HEK293 (cell line): Measurements from ENCODE around the gene AMZ1.

Source experiments
- TCF7L2 ChIP-seq: IDR thresholded peaks from 2 replicates; pipeline ENCODE4 v1.6.1; 2011; ENCODE audit warnings: low read depth, mild to moderate bottlenecking, inconsistent platforms, low read length, moderate library complexity, borderline replicate concordance
- YY1 ChIP-seq: fragments of 450-650 bp; formaldehyde crosslinking; IDR thresholded peaks from 2 replicates; pipeline ENCODE4 v1.5.1; 2018; ENCODE audit warnings: missing biosample characterization, missing genetic modification characterization
- ZFP37 ChIP-seq: fragments of 450-650 bp; formaldehyde crosslinking; IDR thresholded peaks from 2 replicates; pipeline ENCODE4 v1.5.1; 2016; ENCODE audit warnings: missing biosample characterization, missing genetic modification characterization
- ZNF138 ChIP-seq: fragments of 450-650 bp; formaldehyde crosslinking; IDR thresholded peaks from 2 replicates; pipeline ENCODE4 v1.5.1; 2016; ENCODE audit warnings: missing biosample characterization, missing genetic modification characterization, borderline replicate concordance
- ZNF274 ChIP-seq, 2 experiments: fragments of 200-500 bp in 1 of 2; fragments of 450-650 bp in 1 of 2; sonication (Bioruptor generic) in 1 of 2; formaldehyde crosslinking in 1 of 2; IDR thresholded peaks; 2 replicates each; pipeline versions ENCODE4 v1.5.1 to v1.6.1; 2014 to 2016; ENCODE audit warnings: borderline replicate concordance in 1 of 2, inconsistent platforms in 1 of 2, low read length in 1 of 2, missing biosample characterization in 1 of 2, missing genetic modification characterization in 1 of 2
- ZNF335 ChIP-seq: fragments of 450-650 bp; formaldehyde crosslinking; conservative IDR thresholded peaks from 2 replicates; pipeline ENCODE4 v1.5.1; 2016; ENCODE audit warnings: missing biosample characterization, missing genetic modification characterization
- ZNF398 ChIP-seq: fragments of 450-650 bp; formaldehyde crosslinking; IDR thresholded peaks from 2 replicates; pipeline ENCODE4 v1.5.1; 2017; ENCODE audit warnings: missing biosample characterization, missing genetic modification characterization
- ZNF501 ChIP-seq: fragments of 450-650 bp; formaldehyde crosslinking; IDR thresholded peaks from 2 replicates; pipeline ENCODE4 v1.5.1; 2016; ENCODE audit warnings: missing biosample characterization, missing genetic modification characterization
- ZNF544 ChIP-seq: fragments of 450-650 bp; formaldehyde crosslinking; IDR thresholded peaks from 2 replicates; pipeline ENCODE4 v1.5.0; 2017; ENCODE audit warnings: missing biosample characterization, missing genetic modification characterization
- TF ChIP-seq, protein P1 (sequence below): fragments of 450-650 bp; formaldehyde crosslinking; IDR thresholded peaks from 2 replicates; pipeline ENCODE4 v1.5.1; 2016; ENCODE audit warnings: missing biosample characterization, missing genetic modification characterization
- TF ChIP-seq, protein P2 (sequence below): fragments of 450-650 bp; IDR thresholded peaks from 2 replicates; pipeline ENCODE4 v1.5.1; 2018; ENCODE audit warnings: missing biosample characterization, missing genetic modification characterization

GRCh38 chr7:2646336-2646679, 41.7 kb upstream of the AMZ1 start:
- TF ChIP-seq, protein P1, sequence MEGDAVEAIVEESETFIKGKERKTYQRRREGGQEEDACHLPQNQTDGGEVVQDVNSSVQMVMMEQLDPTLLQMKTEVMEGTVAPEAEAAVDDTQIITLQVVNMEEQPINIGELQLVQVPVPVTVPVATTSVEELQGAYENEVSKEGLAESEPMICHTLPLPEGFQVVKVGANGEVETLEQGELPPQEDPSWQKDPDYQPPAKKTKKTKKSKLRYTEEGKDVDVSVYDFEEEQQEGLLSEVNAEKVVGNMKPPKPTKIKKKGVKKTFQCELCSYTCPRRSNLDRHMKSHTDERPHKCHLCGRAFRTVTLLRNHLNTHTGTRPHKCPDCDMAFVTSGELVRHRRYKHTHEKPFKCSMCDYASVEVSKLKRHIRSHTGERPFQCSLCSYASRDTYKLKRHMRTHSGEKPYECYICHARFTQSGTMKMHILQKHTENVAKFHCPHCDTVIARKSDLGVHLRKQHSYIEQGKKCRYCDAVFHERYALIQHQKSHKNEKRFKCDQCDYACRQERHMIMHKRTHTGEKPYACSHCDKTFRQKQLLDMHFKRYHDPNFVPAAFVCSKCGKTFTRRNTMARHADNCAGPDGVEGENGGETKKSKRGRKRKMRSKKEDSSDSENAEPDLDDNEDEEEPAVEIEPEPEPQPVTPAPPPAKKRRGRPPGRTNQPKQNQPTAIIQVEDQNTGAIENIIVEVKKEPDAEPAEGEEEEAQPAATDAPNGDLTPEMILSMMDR (tag by site-specific recombination): no peak
- no peak for TF ChIP-seq ZNF274 (IDR thresholded peaks at IDR 0.05; ENCODE audit: low read length)
- no peak for TF ChIP-seq ZNF274 (tag by site-specific recombination; IDR thresholded peaks at IDR 0.05; ENCODE audit: borderline replicate concordance)
- TF ChIP-seq TCF7L2: no peak
- TF ChIP-seq ZNF335: no peak
- TF ChIP-seq ZNF138 (tag by site-specific recombination): no peak
- TF ChIP-seq, protein P2, sequence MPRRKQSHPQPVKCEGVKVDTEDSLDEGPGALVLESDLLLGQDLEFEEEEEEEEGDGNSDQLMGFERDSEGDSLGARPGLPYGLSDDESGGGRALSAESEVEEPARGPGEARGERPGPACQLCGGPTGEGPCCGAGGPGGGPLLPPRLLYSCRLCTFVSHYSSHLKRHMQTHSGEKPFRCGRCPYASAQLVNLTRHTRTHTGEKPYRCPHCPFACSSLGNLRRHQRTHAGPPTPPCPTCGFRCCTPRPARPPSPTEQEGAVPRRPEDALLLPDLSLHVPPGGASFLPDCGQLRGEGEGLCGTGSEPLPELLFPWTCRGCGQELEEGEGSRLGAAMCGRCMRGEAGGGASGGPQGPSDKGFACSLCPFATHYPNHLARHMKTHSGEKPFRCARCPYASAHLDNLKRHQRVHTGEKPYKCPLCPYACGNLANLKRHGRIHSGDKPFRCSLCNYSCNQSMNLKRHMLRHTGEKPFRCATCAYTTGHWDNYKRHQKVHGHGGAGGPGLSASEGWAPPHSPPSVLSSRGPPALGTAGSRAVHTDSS (tag by site-specific recombination): no peak
- no peak for TF ChIP-seq ZNF501 (tag by site-specific recombination)
- no peak for TF ChIP-seq ZNF544 (tag by site-specific recombination)
- no peak for TF ChIP-seq ZFP37 (tag by site-specific recombination)
- no peak for TF ChIP-seq ZNF398 (tag by site-specific recombination)
- no peak for TF ChIP-seq YY1 (tag by site-specific recombination)
